Mesenchymal stem cell (in vitro differentiated cells and primary cell): ENCODE data around the gene TRAIP.

Experiments used
- DNase-seq: peaks from one replicate; pipeline ENCODE4 v3.0.0-alpha.2; 2013
- H2AFZ ChIP-seq: one replicate; pipeline ENCODE4 v1.6.1; 2013; ENCODE audit warnings: low read depth, mild to moderate bottlenecking, control low read depth, inconsistent platforms, low read length, moderate library complexity
- H2AK5ac ChIP-seq: 2 replicates; pipeline ENCODE4 v1.6.1; 2013; ENCODE audit warnings: low read length, moderate library complexity, mild to moderate bottlenecking, inconsistent platforms; ENCODE audit not compliant: severe bottlenecking
- H2BK120ac ChIP-seq: one replicate; pipeline ENCODE4 v1.6.1; 2013; ENCODE audit warnings: low read depth, mild to moderate bottlenecking, inconsistent platforms, low read length, moderate library complexity
- H2BK12ac ChIP-seq, 2 experiments: one replicate each; pipeline ENCODE4 v1.6.1; 2013; ENCODE audit warnings: inconsistent platforms in 2 of 2, low read length in 2 of 2, mild to moderate bottlenecking in 2 of 2, moderate library complexity in 2 of 2, control low read depth in 1 of 2
- H2BK15ac ChIP-seq: one replicate; pipeline ENCODE4 v1.6.1; 2013; ENCODE audit warnings: mild to moderate bottlenecking, low read depth, inconsistent platforms; ENCODE audit not compliant: poor library complexity, severe bottlenecking
- H2BK5ac ChIP-seq: 2 replicates; pipeline ENCODE4 v1.6.1; 2013; ENCODE audit warnings: low read depth, mild to moderate bottlenecking, low read length, control low read depth, inconsistent platforms; ENCODE audit not compliant: poor library complexity, severe bottlenecking
- H3K14ac ChIP-seq, 2 experiments: one replicate each; pipeline ENCODE4 v1.6.1; 2013; ENCODE audit warnings: inconsistent platforms in 2 of 2, low read length in 2 of 2, control low read depth in 1 of 2, mild to moderate bottlenecking in 1 of 2, moderate library complexity in 1 of 2
- H3K18ac ChIP-seq, 2 experiments: one replicate each; pipeline ENCODE4 v1.6.1; 2013; ENCODE audit warnings: inconsistent platforms in 2 of 2, low read length in 2 of 2, control low read depth in 1 of 2, low read depth in 1 of 2, mild to moderate bottlenecking in 1 of 2
- H3K23ac ChIP-seq, 2 experiments: one replicate each; pipeline ENCODE4 v1.6.1; 2013; ENCODE audit warnings: inconsistent platforms in 2 of 2, low read length in 2 of 2, mild to moderate bottlenecking in 2 of 2, moderate library complexity in 2 of 2, control low read depth in 1 of 2
- H3K27ac ChIP-seq: 2 replicates; pipeline ENCODE4 v1.5.1; 2013; ENCODE audit warnings: mild to moderate bottlenecking, moderate library complexity, low read length, control low read depth, inconsistent platforms; ENCODE audit not compliant: poor library complexity, severe bottlenecking
- H3K27me3 ChIP-seq, 2 experiments: 2 replicates each; pipeline versions ENCODE4 v1.6.1 to v1.7.0; 2013; ENCODE audit warnings: low read length in 2 of 2, mild to moderate bottlenecking in 2 of 2, moderate library complexity in 2 of 2, control low read depth in 1 of 2, inconsistent platforms in 1 of 2; ENCODE audit not compliant: control insufficient read depth in 1 of 2, insufficient read depth in 1 of 2
- H3K36me3 ChIP-seq, 2 experiments: 2 replicates each; pipeline versions ENCODE4 v1.6.1 to v1.7.0; 2013; ENCODE audit warnings: low read length in 2 of 2, control low read depth in 1 of 2, inconsistent platforms in 1 of 2, low read depth in 1 of 2, mild to moderate bottlenecking in 1 of 2; ENCODE audit not compliant: insufficient read depth in 2 of 2, control insufficient read depth in 1 of 2
- H3K4ac ChIP-seq, 2 experiments: one replicate each; pipeline ENCODE4 v1.6.1; 2013; ENCODE audit warnings: inconsistent platforms in 2 of 2, low read length in 2 of 2, mild to moderate bottlenecking in 2 of 2, moderate library complexity in 2 of 2, control low read depth in 1 of 2, low read depth in 1 of 2
- H3K4me1 ChIP-seq: 2 replicates; pipeline ENCODE4 v1.6.1; 2013; ENCODE audit warnings: low read depth, low read length, control low read depth; ENCODE audit not compliant: control insufficient read depth, insufficient read depth
- H3K4me2 ChIP-seq: 2 replicates; pipeline ENCODE4 v1.6.1; 2013; ENCODE audit warnings: low read length, mild to moderate bottlenecking, inconsistent platforms; ENCODE audit not compliant: poor library complexity, severe bottlenecking
- H3K4me3 ChIP-seq, 2 experiments: 2 replicates each; pipeline versions ENCODE4 v1.5.1 to v1.7.0; 2013; ENCODE audit warnings: low read length in 2 of 2, mild to moderate bottlenecking in 2 of 2, control low read depth in 1 of 2, low read depth in 1 of 2; ENCODE audit not compliant: insufficient read depth in 1 of 2
- H3K79me1 ChIP-seq: replicated peaks from 2 replicates; pipeline ENCODE4 v1.6.1; 2013; ENCODE audit warnings: mild to moderate bottlenecking, control low read depth, low read length, inconsistent platforms; ENCODE audit not compliant: poor library complexity, severe bottlenecking
- H3K9ac ChIP-seq: 2 replicates; pipeline ENCODE4 v1.7.0; 2013; ENCODE audit warnings: mild to moderate bottlenecking, low read length, moderate library complexity
- H3K9me3 ChIP-seq: 2 replicates; pipeline ENCODE4 v1.7.0; 2013; ENCODE audit warnings: mild to moderate bottlenecking, low read length; ENCODE audit not compliant: control insufficient read depth
- H4K8ac ChIP-seq: one replicate; pipeline ENCODE4 v1.6.1; 2013; ENCODE audit warnings: inconsistent platforms, mild to moderate bottlenecking, low read length, moderate library complexity
- H4K91ac ChIP-seq: one replicate; pipeline ENCODE4 v1.6.1; 2013; ENCODE audit warnings: mild to moderate bottlenecking, low read length, inconsistent platforms
- WGBS: methylation state at CpG from one replicate; pipeline ENCODE4 v1.1.7; 2013; ENCODE audit warnings: mixed read lengths; 5-methylcytosine and 5-hydroxymethylcytosine counted together

The TRAIP gene

GRCh38 chr3:49790626-49791411 lies 65.5 kb downstream of the TRAIP start:
- Histone ChIP-seq H3K9ac (no peak overlapping the region), H2BK5ac (no peak overlapping the region), H3K14ac (no peak overlapping the region), H2BK120ac (no peak overlapping the region), H4K91ac (no peak overlapping the region), H3K23ac (peak overlapping the region in 1 of 2 experiments; percentile 30), H3K79me1 (peaks cover 4% of the 10 kb centered on the region), H3K4me1 (peaks cover 6% of the 10 kb centered on the region), H4K8ac (no peak overlapping the region), H2BK15ac (no peak overlapping the region), H3K27ac (no peak overlapping the region), H2AK5ac (no peak overlapping the region), H3K27me3 (no peaks in the 10 kb centered on the region), H3K18ac (no peak overlapping the region), H3K9me3 (no peaks in the 10 kb centered on the region), H2BK12ac (no peak overlapping the region), H3K36me3 (no peaks in the 10 kb centered on the region), H3K4me2 (no peak overlapping the region), H2AFZ (no peak overlapping the region), H3K4ac (no peak overlapping the region), H3K4me3 (no peak overlapping the region)
- DNase-seq, result peak; percentile 66
- WGBS, result 46% methylated on average over 6 of the region's 9 CpGs

DNA sequence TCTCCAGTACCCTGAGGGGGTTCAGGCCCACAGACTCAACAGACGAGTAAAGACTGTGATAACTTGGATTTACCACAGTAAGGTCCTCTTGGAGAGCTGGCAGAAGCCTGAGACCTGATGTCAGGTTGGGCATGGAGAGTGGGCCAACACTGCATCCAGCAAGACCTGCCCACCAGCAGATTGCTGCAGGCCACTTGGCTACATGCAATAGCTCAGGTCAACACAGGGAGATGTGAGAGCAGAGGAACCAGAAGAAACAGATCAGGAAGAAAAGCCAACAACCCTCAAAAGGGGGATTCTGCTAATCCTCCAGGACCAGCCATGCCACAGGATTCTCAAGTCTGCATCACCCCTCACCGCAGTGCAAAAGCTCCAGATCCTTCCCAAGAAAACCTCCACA lies 68.3 kb downstream of the TRAIP start:
- no peak overlapping the region for H4K91ac ChIP-seq
- no peak overlapping the region for H3K14ac ChIP-seq
- H3K27ac ChIP-seq, result no peak overlapping the region
- H3K4me1 ChIP-seq, result peaks cover 10% of the 10 kb centered on the region
- no peak overlapping the region for H3K4me3 ChIP-seq
- WGBS, result 96% methylated on average over 2 of the region's 2 CpGs
- H2AFZ ChIP-seq, result no peak overlapping the region
- no peaks in the 10 kb centered on the region for H3K9me3 ChIP-seq
- no peak overlapping the region for H3K9ac ChIP-seq
- H3K27me3 ChIP-seq, result no peaks in the 10 kb centered on the region
- no peak for DNase-seq
- H3K18ac ChIP-seq, result no peak overlapping the region
- no peak overlapping the region for H2BK120ac ChIP-seq
- H3K79me1 ChIP-seq, result peaks cover 4% of the 10 kb centered on the region
- H2AK5ac ChIP-seq, result no peak overlapping the region
- H2BK5ac ChIP-seq, result no peak overlapping the region
- H4K8ac ChIP-seq, result no peak overlapping the region
- peaks cover 10 to 13% of the 10 kb centered on the region in 2 experiments for H3K36me3 ChIP-seq
- no peak overlapping the region for H3K4ac ChIP-seq
- H3K4me2 ChIP-seq, result no peak overlapping the region
- H2BK15ac ChIP-seq, result no peak overlapping the region
- H3K23ac ChIP-seq, result no peak overlapping the region
- no peak overlapping the region for H2BK12ac ChIP-seq

GRCh38 chr3:49787536-49787935 lies 68.8 kb downstream of the TRAIP start:
- Histone ChIP-seq H3K4me1 (peaks cover 10% of the 10 kb centered on the region), H4K8ac (no peak overlapping the region), H3K14ac (no peak overlapping the region), H3K9ac (no peak overlapping the region), H3K18ac (no peak overlapping the region), H2BK5ac (no peak overlapping the region), H2BK15ac (no peak overlapping the region), H3K4ac (no peak overlapping the region), H2BK12ac (no peak overlapping the region), H3K23ac (no peak overlapping the region), H2AFZ (no peak overlapping the region), H3K4me2 (no peak overlapping the region), H2BK120ac (no peak overlapping the region), H3K27me3 (no peaks in the 10 kb centered on the region), H2AK5ac (no peak overlapping the region), H3K4me3 (no peak overlapping the region), H3K27ac (no peak overlapping the region), H4K91ac (no peak overlapping the region), H3K36me3 (peaks cover 13 to 14% of the 10 kb centered on the region in 2 experiments), H3K79me1 (peaks cover 4% of the 10 kb centered on the region), H3K9me3 (no peaks in the 10 kb centered on the region)
- DNase-seq, result no peak
- 96% methylated on average over 4 of the region's 5 CpGs for WGBS

DNA sequence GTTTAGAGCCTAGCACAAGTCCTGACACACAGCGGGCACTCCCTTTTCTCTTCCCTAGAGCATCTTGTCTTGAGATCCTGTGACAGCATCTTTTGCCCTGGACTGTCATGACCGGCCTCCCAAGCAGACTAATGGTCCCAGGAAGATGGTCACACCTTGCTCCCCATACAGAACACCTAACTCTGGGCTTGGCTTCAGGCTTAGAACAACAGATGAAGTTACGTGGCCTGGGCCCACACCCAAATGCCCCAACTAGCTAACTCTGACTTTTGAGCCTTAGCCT lies 69.2 kb downstream of the TRAIP start:
- 90% methylated on average over 3 of the region's 3 CpGs for WGBS

More for the DNA sequence above, 69.2 kb downstream of the TRAIP start:
- peak overlapping the region; percentile 59 for H2AFZ ChIP-seq
- peaks cover 10% of the 10 kb centered on the region for H3K4me1 ChIP-seq
- H4K8ac ChIP-seq, result peak overlapping the region; percentile 99
- H3K27ac ChIP-seq, result no peak overlapping the region
- H2BK12ac ChIP-seq, result peak overlapping the region in 1 of 2 experiments; percentile 3
- H3K4ac ChIP-seq, result peak overlapping the region; percentile 94 to 98
- no peak overlapping the region for H2BK15ac ChIP-seq
- H3K4me2 ChIP-seq, result no peak overlapping the region
- H3K27me3 ChIP-seq, result no peaks in the 10 kb centered on the region
- H4K91ac ChIP-seq, result peak overlapping the region; percentile 90
- peak overlapping the region; percentile 59 for H2AK5ac ChIP-seq
- DNase-seq, result no peak
- peak overlapping the region in 1 of 2 experiments; percentile 73 for H3K4me3 ChIP-seq
- no peaks in the 10 kb centered on the region for H3K9me3 ChIP-seq
- no peak overlapping the region for H2BK5ac ChIP-seq
- peaks cover 4% of the 10 kb centered on the region for H3K79me1 ChIP-seq
- peak overlapping the region; percentile 86 to 92 for H3K18ac ChIP-seq
- no peak overlapping the region for H3K14ac ChIP-seq
- peak overlapping the region; percentile 97 for H3K9ac ChIP-seq
- no peak overlapping the region for H2BK120ac ChIP-seq
- H3K23ac ChIP-seq, result no peak overlapping the region
- peaks cover 17% of the 10 kb centered on the region in 2 experiments for H3K36me3 ChIP-seq
